Measurements from ENCODE around the gene NPR1.
"Not testable (repeated sequence)": the region's sequence is repeated elsewhere in the genome, so short reads cannot be mapped to it uniquely, and the experiment has no call there.

Gene NPR1

DNA sequence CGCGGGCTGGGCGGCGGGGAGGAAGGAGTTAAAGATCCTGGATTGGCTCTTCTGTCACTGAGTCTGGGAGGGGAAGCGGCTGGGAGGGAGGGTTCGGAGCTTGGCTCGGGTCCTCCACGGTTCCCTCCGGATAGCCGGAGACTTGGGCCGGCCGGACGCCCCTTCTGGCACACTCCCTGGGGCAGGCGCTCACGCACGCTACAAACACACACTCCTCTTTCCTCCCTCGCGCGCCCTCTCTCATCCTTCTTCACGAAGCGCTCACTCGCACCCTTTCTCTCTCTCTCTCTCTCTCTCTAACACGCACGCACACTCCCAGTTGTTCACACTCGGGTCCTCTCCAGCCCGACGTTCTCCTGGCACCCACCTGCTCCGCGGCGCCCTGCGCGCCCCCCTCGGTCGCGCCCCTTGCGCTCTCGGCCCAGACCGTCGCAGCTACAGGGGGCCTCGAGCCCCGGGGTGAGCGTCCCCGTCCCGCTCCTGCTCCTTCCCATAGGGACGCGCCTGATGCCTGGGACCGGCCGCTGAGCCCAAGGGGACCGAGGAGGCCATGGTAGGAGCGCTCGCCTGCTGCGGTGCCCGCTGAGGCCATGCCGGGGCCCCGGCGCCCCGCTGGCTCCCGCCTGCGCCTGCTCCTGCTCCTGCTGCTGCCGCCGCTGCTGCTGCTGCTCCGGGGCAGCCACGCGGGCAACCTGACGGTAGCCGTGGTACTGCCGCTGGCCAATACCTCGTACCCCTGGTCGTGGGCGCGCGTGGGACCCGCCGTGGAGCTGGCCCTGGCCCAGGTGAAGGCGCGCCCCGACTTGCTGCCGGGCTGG, at the start of gene NPR1:
TSS of gene NPR1 (plus strand) at position 170 of the 818 bp plus-strand sequence. CDS start at position 591, 421 bp downstream.
- no peak for DNase-seq

DNA sequence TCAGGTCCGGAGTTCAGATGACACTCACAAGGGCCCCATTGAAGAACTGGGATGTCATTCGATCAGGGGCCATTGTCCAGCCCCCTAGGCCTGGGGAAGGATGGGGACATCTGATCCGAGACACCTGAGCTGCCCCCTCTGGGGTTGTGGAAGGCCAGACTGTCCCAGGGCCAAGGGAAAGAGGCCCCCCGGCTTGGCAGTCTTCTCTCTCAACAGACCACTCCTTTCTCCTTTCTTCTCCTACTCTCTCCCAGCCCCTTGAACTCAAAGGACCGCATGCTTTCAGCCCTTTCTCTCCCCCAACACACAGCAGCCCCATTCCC, 49.2 kb upstream of the NPR1 start:
- no peak for DNase-seq

DNA sequence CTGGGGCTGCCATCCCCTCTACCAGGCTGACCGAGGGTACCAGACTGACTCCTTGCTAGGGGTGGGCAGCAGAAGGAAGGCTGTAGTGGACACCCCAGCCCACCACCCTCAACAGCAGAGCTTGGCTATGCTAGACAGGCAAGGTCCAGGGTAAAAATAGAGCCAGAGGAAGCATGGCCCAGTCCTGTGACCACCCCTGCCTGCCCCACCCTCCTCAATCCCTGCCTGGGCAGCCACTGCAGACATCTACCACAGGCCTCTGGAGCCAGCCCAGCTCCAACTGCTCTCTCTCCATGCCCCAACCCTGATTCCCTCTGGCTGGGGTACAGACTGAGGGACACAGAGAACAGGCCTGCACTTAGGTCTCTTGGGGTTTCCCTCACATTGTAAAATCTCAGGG, 48.5 kb upstream of the NPR1 start:
- DNase-seq, result no peak

DNA sequence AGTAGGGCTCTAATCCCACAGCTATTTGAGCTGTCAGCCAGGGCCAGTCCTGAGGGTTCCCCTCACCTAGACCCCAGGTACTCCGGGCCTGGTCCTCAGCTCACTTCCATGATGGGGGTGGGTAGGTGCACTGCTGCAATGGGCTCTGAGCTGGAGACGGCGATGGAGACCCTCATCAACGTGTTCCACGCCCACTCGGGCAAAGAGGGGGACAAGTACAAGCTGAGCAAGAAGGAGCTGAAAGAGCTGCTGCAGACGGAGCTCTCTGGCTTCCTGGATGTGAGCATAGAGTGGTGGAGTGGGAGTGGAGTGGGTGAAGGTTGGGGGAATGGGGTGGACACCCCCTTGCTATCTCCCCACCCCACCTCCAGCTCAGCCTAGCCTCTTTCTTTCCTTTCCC, 48.1 kb upstream of the NPR1 start:
- no peak for DNase-seq

DNA sequence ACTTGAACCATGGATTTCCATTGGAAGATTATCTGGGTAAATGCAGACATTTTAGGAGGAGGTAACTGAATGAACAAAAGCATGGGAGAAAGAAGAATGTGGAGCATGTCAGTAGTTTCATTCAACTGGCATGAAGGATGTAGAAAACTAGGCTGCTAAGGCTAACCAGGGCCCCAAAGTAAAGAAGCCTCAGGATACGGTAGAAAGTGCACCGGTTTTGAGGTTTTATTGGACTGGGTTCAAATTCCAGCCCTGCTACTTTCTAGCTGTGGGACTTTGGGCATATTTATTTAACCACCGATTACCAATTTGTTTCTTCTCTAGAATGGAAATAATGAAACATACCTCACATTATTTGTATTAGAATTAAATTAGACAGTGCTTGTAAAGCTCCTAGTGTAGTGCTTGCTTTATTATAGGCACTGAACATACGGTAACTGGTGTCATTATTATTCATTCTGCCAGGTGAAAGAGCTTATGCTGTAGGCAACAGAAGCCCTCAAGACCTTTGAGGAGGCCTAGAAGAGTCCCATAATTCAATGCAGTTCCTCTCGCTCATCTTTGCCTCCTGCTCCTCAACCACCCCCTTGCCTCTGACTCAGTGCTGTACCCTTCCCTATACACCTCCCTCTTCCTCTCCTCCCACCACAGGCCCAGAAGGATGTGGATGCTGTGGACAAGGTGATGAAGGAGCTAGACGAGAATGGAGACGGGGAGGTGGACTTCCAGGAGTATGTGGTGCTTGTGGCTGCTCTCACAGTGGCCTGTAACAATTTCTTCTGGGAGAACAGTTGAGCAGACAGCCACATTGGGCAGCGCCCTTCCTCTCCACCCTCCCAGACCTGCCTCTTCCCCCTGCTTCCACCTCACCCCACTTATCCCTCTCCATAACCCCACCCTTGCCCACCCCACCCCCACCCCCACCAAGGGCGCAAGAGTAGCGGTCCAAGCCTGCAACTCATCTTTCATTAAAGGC, 47.2 kb upstream of the NPR1 start:
- DNase-seq, result no peak

DNA sequence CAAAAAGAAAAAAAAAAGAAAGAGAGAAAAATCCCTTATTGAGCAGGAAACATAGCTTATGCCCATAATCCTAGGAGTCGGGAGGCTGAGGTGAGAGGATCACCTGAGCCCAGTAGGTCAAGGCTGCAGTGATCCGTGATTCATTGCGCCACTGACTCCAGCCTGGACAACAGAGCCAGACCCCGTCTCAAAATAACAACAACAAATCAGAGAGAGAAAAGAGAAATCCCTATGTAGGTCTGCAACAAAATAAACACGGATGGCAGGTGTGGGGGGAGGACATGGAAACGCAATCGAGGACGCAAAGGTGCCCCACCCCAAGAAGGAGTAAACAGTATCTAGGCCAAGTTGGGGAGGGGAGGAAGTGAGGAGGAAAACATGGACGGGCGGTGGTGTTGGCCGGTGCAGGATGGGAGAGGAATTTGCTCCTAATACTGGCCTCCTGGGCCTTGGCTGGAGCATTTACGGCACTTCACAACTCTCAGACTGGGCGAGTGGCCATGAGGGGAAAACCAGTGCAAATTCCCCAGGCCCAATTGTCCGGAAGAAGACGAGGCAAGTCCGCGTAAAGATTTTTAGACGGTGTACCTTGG, 45.2 kb upstream of the NPR1 start:
- no peak for DNase-seq

DNA sequence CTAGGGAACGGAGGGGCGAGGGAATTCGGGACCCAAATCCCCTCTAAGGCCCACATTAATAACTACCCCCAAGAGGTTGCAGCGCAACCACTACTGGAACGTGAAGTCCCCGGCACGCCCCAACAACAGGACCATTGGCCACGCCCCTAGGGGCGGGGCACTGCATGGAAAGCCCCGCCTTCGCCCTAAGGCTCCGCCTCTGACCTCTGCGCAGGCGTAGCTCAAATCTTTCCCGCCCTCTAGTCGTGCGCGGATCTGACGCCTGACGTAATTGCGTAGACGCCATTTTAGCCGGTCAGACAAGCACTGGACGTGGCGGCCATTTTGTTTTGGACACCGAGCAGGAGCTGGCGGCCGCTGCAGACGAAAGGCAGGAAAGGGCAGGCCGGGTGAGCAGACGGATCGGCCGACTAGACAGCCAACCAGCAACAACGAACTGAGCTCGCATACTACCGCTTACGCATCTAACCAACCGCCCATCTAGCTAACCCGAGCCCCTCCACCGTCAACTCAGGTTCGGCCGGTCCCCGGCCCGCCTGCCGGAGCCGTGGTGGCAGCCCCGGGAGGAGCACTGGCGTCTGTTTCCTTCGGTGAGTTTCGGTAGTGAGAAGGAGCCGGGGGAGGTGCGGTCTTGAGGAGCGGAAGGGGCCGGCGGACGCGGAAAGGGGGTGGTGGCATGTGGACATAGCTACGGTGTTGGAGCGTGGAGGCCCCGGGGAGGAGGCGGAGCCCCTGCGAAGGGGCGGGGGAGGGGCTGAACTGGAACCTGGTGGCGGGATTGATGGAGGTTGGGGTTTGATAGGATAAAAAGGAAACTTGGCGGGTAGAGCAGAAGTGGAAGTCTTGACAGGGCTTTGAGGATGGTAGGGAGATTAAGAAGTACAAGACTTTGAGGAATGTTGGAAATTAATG, 44.5 kb upstream of the NPR1 start, which contains the start of gene CHTOP:
TSS of gene CHTOP (plus strand) at position 313 of the 912 bp plus-strand sequence. CDS start 2,523 bp downstream, outside the sequence.
- DNase-seq, result peak; percentile 91

DNA sequence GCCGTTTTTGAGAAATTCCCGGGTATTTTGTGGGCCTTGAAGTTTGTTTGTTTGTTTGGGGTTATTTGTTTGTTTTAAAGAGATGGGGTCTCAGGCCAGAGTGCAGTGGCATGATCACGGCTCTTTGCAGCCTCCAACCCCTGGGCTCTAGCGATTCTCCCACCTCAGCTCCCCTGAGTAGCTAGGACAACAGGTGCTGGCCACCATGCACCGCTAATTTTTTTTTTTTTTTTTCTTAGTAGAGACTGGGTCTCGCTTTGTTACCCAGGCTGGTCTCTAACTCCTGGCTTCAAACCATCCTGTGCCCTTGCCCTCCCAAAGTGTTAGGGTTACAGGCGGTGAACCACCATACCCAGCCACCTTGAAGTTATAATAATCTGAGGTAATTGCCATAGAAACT, 42.6 kb upstream of the NPR1 start:
- DNase-seq, result no peak

DNA sequence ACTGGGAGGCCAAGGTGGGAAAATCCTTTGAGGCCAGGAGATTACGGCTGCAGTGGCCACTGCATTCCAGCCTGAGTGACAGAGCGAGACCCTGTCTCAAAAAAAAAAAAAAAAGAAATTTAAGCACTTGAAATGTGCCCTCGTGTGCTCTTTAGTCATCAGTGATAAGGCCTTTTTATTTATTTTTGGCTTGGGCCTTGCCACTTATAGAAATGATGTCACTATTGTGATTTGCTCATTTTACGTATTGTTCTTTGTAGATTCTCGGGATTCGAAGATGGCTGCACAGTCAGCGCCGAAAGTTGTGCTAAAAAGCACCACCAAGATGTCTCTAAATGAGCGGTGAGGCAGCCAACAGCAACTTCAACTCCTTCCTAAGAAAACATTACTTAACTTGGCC, 42.2 kb upstream of the NPR1 start:
- DNase-seq, result no peak

DNA sequence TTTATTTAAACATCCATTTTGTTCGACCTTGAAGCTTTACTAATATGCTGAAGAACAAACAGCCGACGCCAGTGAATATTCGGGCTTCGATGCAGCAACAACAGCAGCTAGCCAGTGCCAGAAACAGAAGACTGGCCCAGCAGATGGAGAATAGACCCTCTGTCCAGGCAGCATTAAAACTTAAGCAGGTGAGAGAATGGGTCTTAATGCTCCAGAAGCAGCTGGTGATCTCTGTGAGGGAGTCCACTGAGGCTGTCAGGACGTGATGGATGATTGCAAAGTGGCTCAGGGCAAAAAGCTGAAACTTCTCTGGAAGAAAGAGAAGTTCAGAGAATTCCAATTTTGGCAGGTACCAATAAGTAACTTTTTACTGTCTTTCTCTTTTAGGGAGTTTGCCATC, 40.2 kb upstream of the NPR1 start:
- DNase-seq, result no peak

DNA sequence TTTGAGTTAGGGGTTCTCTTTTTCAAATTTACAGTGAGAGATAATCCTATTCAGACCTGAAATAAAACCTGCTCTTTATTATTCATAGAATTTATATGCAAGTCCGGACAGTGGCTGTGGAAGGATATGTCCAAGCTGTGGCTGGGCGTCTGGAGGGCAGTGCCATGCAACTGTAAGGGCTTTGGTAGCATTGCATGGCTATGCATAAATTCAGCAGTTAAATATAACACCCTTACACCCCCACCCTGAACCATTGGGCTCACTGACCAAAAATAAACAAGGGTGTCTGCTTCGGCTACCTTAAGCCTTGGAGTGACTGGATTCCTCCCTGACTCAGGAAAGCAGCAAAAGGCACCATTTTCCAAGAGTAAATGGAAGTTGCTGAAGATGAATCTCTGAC, 39.2 kb upstream of the NPR1 start:
- DNase-seq, result no peak

DNA sequence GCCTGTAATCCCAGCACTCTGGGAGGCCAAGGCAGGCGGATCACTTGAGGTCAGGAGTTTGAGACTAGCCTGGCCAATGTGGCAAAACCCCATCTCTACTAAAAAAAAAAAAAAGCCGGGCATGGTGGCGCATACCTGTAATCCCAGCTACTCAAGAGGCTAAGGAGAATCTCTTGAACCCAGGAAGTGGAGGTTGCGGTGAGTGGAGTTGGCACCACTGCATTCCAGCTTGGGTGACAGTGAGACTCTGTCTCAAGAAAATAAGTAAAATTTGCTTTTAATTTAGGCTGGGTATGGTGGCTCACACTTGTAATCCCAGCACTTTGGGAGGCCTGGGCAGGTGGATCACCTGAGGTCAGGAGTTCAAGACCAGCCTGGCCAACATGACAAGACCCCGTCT, 38.3 kb upstream of the NPR1 start:
- not testable (repeated sequence) for DNase-seq

DNA sequence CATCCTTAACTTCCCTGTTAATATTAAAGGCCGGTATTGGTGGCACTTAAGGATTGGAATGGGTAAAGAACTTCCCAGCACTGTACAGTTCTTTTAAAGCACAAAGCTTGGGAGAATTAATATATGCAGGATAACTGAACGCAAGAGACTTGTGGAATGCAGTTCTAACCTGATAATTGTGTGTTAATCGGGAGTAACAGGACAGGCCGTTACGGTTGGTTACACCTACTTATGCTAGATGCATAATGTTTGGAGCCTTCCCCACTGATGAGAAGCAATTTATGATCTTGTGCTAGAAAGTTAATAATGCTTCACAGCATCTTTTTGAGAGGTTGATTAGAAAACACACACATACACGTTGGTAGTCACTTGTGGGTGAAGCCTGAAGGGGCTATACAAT, 37.6 kb upstream of the NPR1 start:
- DNase-seq, result no peak

DNA sequence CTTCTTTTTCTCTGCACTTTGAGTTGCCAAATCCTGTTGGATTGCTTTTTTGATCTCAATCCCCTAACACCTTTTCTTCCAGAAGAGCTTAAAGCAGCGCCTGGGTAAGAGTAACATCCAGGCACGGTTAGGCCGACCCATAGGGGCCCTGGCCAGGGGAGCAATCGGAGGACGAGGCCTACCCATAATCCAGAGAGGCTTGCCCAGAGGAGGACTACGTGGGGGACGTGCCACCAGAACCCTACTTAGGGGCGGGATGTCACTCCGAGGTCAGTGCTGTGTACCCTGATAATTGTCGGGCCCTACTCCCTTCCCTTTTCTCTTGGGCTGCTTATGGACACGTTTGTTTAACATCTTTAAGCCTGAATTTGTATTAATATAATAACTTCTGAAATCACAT, 36.3 kb upstream of the NPR1 start:
- no peak for DNase-seq

DNA sequence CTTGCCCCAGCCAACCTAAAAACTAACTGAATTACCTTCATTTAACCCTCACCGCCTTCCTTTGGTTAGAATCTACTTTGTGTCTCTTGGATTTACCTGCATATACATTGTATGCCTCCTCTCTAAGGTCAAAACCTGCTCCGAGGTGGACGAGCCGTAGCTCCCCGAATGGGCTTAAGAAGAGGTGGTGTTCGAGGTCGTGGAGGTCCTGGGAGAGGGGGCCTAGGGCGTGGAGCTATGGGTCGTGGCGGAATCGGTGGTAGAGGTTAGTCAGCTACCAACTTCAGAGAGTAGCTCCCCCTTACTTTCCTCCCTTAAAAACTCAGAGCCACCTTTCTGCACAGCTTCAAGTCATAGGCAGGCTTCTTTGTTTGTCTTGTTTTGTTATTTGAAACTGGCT, 35.4 kb upstream of the NPR1 start:
- DNase-seq, result no peak

DNA sequence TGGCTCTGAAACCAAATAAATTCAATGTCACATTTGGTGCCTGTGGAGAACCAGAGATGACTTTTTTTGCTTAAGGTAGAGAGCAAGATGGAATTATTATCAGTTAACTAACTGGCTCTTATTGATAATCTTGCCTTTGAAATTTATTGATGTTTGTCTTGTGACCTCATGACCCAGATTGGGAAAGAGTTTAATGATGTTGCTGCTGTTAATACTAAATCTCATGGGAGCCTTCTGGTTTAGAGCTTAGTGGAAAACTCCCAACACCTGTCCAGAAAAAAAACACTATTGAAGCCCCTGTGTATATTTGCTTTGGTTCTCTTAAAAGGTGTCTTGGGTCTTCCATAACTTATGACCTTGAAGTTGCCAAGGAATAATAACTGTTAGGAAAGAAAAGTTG, 34.7 kb upstream of the NPR1 start:
- DNase-seq, result no peak

DNA sequence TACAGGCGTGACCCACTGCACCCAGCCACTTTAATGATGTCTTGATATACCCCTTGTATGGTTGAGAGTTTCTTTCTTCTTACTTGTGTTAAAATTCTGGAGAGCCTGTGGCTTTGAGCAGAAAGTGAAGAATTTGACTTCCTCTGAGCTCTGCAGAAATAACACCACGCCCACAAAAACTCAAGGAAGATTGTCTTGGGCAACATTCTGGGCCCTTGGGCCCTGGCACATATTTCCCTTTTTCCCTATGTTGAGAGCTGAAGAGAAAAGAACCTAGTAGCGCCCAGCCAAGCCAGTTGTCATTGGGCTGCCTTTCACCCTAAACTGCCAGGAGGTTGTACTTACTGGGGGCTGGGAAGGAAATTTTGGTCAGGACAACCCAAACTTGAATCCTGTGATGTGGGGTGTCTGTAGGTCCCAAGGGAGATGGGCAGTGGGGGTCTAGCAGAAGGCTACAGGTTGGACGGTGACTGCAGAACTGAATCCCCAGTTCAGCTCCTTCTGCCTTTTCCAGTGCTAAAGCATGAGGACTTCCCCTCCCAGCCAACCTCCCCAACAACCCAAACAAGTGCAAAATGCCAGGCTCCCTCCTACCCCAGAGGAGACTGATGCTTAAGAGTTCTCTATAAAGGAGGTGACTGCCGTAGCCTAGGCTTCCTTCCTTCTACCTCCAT, 31.7 kb upstream of the NPR1 start:
- DNase-seq, result peak; percentile 48 to 49

DNA sequence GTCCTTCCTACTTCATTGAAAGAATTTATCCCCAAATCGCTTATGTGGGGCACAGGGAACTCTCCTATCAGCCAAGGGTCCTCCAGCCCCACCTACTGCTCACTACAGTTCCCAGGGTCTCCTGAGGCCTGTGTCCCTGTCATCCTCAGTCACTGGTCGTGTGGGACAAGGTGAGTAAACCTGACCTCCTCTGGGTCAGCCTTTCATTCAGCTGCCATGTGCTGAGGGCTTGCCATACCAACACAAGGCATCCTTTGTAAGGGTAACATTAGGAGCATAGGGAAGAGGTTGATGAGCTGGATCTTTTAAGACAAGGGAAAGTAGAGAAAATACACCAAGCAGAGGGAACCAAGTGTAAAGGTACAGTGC, 31.2 kb upstream of the NPR1 start:
- no peak for DNase-seq

DNA sequence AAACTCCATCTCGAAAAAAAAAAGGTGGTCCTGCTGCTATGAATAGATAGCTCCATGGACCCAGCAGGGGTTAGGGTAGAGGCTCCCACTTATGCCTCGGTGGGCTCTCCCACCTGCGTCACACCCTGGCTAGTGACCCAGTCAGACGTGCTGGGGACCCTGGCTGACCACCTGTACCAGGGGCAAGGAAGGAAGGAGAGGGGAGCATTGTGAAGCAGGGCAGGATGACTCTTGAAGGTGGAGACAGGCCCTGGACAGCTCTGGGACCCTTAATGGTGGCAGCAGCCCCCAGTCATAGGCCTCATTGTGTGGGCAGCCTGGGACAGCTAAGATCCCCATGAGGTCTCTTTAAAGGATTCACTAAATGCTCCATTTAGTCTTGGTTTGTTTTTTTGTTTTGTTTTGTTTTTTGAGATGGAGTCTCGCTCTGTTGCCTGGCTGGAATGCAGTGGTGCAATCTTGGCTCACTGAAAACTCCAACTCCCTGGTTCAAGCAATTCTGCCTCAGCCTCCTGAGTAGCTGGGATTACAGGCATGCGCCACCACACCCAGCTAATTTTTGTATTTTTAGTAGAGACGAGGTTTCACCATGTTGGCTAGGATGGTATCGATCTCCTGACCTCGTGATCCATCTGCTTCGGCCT, 30.4 kb upstream of the NPR1 start:
- DNase-seq, result no peak

DNA sequence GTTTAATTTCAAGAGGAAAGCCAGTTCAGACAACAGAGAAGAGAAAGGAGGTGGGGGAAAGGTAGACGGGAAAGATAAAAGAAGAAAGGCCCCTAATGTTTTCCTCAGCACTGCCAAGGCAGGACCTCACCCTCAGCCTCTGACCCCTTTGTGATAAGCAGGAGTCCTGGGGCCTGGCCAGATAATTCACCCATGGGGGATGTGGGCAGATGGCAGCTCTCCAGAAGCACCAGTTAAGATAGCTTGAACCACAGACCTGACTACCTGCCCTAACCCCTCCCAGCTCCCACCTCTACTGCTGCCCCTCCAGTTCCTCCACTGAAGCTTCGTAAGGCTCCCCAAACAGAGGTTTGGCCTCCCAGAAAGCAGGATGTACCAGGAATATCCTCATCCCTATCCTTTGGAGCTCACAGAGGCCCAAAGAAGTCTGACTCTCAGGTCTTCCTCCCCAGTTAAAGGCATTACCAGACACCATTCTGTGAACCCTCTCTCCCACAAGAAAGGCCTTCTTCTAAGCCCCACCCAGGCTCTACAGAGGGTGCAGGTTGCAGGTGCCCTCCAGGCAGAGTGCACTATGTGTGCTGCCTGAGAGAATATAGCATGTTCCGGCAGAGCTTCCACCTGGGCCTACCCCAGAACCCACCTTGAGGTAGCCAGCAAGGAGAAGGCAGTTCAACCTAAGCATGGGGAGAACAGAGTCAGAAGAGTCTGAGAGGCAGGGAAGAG, 29.2 kb upstream of the NPR1 start:
- DNase-seq, result no peak

DNA sequence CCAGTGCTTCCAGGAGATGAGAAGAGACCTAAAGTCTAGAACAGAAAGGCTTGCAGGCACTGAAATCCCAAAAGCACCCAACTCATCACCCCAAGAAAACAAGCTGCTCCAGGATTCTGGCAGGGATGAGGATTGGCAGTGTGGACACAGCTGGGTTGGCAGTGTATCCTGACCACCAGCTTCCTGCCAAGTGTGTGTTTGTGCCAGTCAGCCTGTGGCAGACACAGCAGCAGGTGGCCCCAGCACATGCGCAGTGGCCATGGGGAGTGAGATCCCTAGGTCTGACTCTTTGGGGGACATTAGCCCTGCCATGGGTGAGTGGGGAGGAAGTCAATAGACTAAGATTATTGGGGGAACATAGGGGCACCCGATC, 28.6 kb upstream of the NPR1 start:
- no peak for DNase-seq

All from AML-193 (cell line).